ENCODE results near the gene SERINC2. TPM values are rescaled to one million over a fixed set of nuclear protein-coding genes. Genes with fewer than 3 reads are reported as not detected.

The SERINC2 gene
- polyA plus RNA-seq, 2 of the 4 experiments (the other 2 are of a cell fraction): 6.0 to 16.3 TPM

- ChIA-PET POLR2A (no interaction called here), CTCF (interaction anchor here (0.5 to 2.1 kb wide), 8 partner anchors 11 to 593 kb away, joined by 3 to 20 read pairs (median 4); no protein-coding TSS in a partner anchor)
- TF ChIP-seq BHLHE40 (IDR thresholded peaks at IDR 0.05; ENCODE audit: low read depth, low read length) (no peak), EHMT2 (IDR thresholded peaks at IDR 0.05; ENCODE audit: low read depth) (no peak), PBX3 (IDR thresholded peaks at IDR 0.05) (no peak), HMGXB4 (CRISPR knock-in tag; IDR thresholded peaks at IDR 0.05; ENCODE audit: borderline replicate concordance) (no peak), TP53 (CRISPR knock-in tag; IDR thresholded peaks at IDR 0.05) (no peak), CBX2 (IDR thresholded peaks at IDR 0.05; ENCODE audit: borderline replicate concordance, low read depth) (no peak), GATA3 (IDR thresholded peaks at IDR 0.05; ENCODE audit: borderline replicate concordance) (no peak), E2F6 (IDR thresholded peaks at IDR 0.05; ENCODE audit: borderline replicate concordance, low read depth) (no peak), HEYL (CRISPR knock-in tag; IDR thresholded peaks at IDR 0.05) (no peak), POLR2AphosphoS2 (conservative IDR thresholded peaks at IDR 0.05; ENCODE audit: low read length) (no peak), RCOR1 (IDR thresholded peaks at IDR 0.05; ENCODE audit: low read depth, low read length) (no peak), RAD21 (conservative IDR thresholded peaks at IDR 0.05 in 1 of 2, IDR thresholded peaks at IDR 0.05 in 1 of 2) (no peak)
- FAIRE-seq: no peak
- WGBS (ENCODE audit: missing lambda C conversion rate): 84% methylated on average over 5 of the region's 6 CpGs
- Histone ChIP-seq H3K9me3 (no peaks in the 10 kb centered on the region), H3K4me3 (no peak overlapping the region), H3K4me2 (no peak overlapping the region), H3K4me1 (no peaks in the 10 kb centered on the region), H3K27ac (no peak overlapping the region)
- ATAC-seq: no peak
- DNase-seq (ENCODE audit: low read depth in 1 of 2, low spot score in 1 of 2): no peak
Observed at GRCh38 chr1:31405578-31406245, 7.3 kb upstream of the SERINC2 start.

- Histone ChIP-seq H3K4me3 (no peak overlapping the region), H3K4me2 (no peak overlapping the region), H3K27ac (no peak overlapping the region), H3K4me1 (no peaks in the 10 kb centered on the region), H3K9me3 (no peaks in the 10 kb centered on the region)
- 74% methylated on average over 15 of the region's 18 CpGs for WGBS (ENCODE audit: missing lambda C conversion rate)
- ATAC-seq (no peak), FAIRE-seq (no peak), DNase-seq (ENCODE audit: low read depth in 1 of 2, low spot score in 1 of 2) (no peak)
- POLR2A ChIA-PET: no interaction called here
- TF ChIP-seq ZNF302 (CRISPR knock-in tag; IDR thresholded peaks at IDR 0.05): no peak
- TF ChIP-seq GATA3 (IDR thresholded peaks at IDR 0.05; ENCODE audit: borderline replicate concordance): no peak
- CTCF ChIA-PET: interaction anchor here (1.1 to 1.7 kb wide), 3 partner anchors 14 to 142 kb away, joined by 3 to 8 read pairs (median 4); no protein-coding TSS in a partner anchor
Observed at GRCh38 chr1:31407029-31407626, 5.9 kb upstream of the SERINC2 start.

- ChIA-PET POLR2A (no interaction called here), CTCF (interaction anchor here (2.5 to 6.3 kb wide), 2 partner anchors 13 to 14 kb away, joined by 13 to 49 read pairs; no protein-coding TSS in a partner anchor)
- H3K4me2 ChIP-seq: no peak overlapping the region
- FAIRE-seq (no peak), ATAC-seq (no peak), DNase-seq (ENCODE audit: low read depth in 1 of 2, low spot score in 1 of 2) (no peak)
- no peak overlapping the region for H3K27ac ChIP-seq
- H3K9me3 ChIP-seq: no peaks in the 10 kb centered on the region
- WGBS (ENCODE audit: missing lambda C conversion rate): 65% methylated on average over 3 of the region's 5 CpGs
- peaks cover 3% of the 10 kb centered on the region; the same call in 1 of the 3 replicates for H3K4me1 ChIP-seq
- H3K4me3 ChIP-seq: no peak overlapping the region
- TF ChIP-seq BHLHE40 (IDR thresholded peaks at IDR 0.05; ENCODE audit: low read depth, low read length) (no peak), PHF8 (IDR thresholded peaks at IDR 0.05; ENCODE audit: borderline replicate concordance, low read depth) (no peak), REST (IDR thresholded peaks at IDR 0.05) (no peak), ZNF302 (CRISPR knock-in tag; IDR thresholded peaks at IDR 0.05) (no peak), RNF2 (IDR thresholded peaks at IDR 0.05; ENCODE audit: borderline replicate concordance, low read depth) (no peak), USF2 (IDR thresholded peaks at IDR 0.05) (no peak), HOXA7 (CRISPR knock-in tag; IDR thresholded peaks at IDR 0.05) (no peak), HMGXB4 (CRISPR knock-in tag; IDR thresholded peaks at IDR 0.05; ENCODE audit: borderline replicate concordance) (no peak), HOXB5 (CRISPR knock-in tag; IDR thresholded peaks at IDR 0.05) (no peak), GATA3 (IDR thresholded peaks at IDR 0.05; ENCODE audit: borderline replicate concordance) (no peak)
Observed at GRCh38 chr1:31408788-31409318, 4.2 kb upstream of the SERINC2 start.
